Measurements from ENCODE around the gene GSAP. TPM values are rescaled to one million over a fixed set of nuclear protein-coding genes. Genes with fewer than 3 reads are reported as not detected.

GSAP gene
- polyA plus RNA-seq, 3 donors from 2014 or later, result 24.6 to 85.4 (median 55.5) TPM

GRCh38 chr7:77393261-77393660 lies 22.9 kb downstream of the GSAP start:
- H3K36me3 Mint-ChIP-seq, result peaks cover 49 to 73% (median 55%) of the 10 kb centered on the region in 3 donors
- peak overlapping the region; percentile 74 to 94 (median 90) for H3K27ac Mint-ChIP-seq
- DNase-seq, result no peak
- H3K27me3 Mint-ChIP-seq (ENCODE audit: low read depth in 3 of 3), result peaks cover 0 to 1% (median 0%) of the 10 kb centered on the region in 3 donors
- H3K9me3 Mint-ChIP-seq, result no peaks in the 10 kb centered on the region
- peak overlapping the region; percentile 5 to 42 (median 34) for H3K4me3 Mint-ChIP-seq
- peaks cover 41 to 63% of the 10 kb centered on the region in 2 donors for H3K4me1 Mint-ChIP-seq

- Mint-ChIP-seq H3K27ac (peak overlapping the region; percentile 91 to 96 (median 94)), H3K36me3 (peaks cover 51 to 78% (median 55%) of the 10 kb centered on the region in 3 donors), H3K27me3 (ENCODE audit: low read depth in 3 of 3) (peaks cover 0 to 1% (median 0%) of the 10 kb centered on the region in 3 donors), H3K9me3 (no peaks in the 10 kb centered on the region), H3K4me3 (peak overlapping the region; percentile 33 to 78 (median 54)), H3K4me1 (peaks cover 50 to 78% of the 10 kb centered on the region in 2 donors)
- DNase-seq, result peak in 1 of 3 donors; percentile 3
These were observed 24.9 kb downstream of the GSAP start for GRCh38 chr7:77391230-77391629.

DNA sequence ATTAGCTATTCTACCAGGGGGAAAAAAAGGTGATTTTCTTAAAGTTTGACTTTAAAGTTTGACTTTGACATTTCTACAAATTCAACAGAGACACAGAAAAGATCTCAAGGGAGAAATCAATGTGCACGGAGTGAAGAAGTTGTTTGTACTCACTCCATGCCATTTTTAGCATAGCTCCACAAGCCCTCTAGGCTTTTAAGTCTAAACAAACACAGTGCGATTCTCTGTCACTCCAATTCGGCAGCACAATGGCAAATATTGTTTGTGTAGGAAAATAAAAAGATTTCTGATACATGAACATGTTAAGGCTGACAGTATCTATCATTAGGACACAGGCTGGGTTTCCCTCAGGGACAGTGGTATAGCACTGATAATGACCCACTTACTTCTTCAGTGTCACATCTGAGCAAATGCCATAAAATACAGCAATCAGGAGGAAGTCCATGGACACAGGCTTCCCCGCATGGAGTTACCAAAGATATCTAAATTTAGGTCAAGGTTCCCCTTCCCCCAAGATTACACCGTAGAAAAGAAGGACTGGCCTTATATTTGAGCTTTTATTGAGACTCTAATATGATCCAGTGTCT lies 28.0 kb downstream of the GSAP start:
- Mint-ChIP-seq H3K4me1 (peaks cover 40 to 67% of the 10 kb centered on the region in 2 donors), H3K27me3 (ENCODE audit: low read depth in 3 of 3) (no peaks in the 10 kb centered on the region), H3K36me3 (peaks cover 42 to 79% (median 52%) of the 10 kb centered on the region in 3 donors), H3K4me3 (no peak overlapping the region), H3K27ac (peak overlapping the region; percentile 23 to 80 (median 52)), H3K9me3 (no peaks in the 10 kb centered on the region)
- DNase-seq, result no peak

GRCh38 chr7:77386165-77386822 lies 29.9 kb downstream of the GSAP start:
- Mint-ChIP-seq H3K36me3 (peaks cover 53 to 83% (median 62%) of the 10 kb centered on the region in 3 donors), H3K4me1 (peaks cover 30 to 66% of the 10 kb centered on the region in 2 donors), H3K27me3 (ENCODE audit: low read depth in 3 of 3) (no peaks in the 10 kb centered on the region), H3K4me3 (no peak overlapping the region), H3K9me3 (no peaks in the 10 kb centered on the region), H3K27ac (peak overlapping the region in 4 of 6 donors; percentile 29 to 36 (median 31))
- no peak for DNase-seq

DNA sequence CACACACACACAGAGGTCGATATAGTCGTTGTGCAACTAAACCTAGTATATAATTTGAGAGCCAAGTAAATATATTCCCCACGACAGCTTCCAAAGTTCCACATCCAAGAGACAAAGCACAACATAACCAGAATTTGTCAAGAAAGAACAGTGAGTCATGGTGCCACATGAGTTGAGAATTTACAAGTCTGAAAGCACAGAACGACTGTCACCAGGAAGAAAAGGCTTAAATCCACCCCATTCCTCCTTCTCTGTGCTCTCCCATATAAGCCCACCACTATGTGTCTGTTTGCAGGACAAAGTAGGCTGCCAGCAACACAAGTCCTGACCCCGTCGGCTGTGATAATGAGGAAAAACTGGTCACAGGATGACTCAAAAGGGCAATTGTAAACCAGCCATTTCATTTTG lies 32.8 kb downstream of the GSAP start:
- Mint-ChIP-seq H3K27ac (peak overlapping the region in 4 of 6 donors; percentile 12 to 50 (median 44)), H3K9me3 (no peaks in the 10 kb centered on the region), H3K36me3 (peaks cover 58 to 92% (median 68%) of the 10 kb centered on the region in 3 donors), H3K4me3 (no peak overlapping the region), H3K27me3 (ENCODE audit: low read depth in 3 of 3) (no peaks in the 10 kb centered on the region), H3K4me1 (peaks cover 21 to 66% of the 10 kb centered on the region in 2 donors)
- no peak for DNase-seq

DNA sequence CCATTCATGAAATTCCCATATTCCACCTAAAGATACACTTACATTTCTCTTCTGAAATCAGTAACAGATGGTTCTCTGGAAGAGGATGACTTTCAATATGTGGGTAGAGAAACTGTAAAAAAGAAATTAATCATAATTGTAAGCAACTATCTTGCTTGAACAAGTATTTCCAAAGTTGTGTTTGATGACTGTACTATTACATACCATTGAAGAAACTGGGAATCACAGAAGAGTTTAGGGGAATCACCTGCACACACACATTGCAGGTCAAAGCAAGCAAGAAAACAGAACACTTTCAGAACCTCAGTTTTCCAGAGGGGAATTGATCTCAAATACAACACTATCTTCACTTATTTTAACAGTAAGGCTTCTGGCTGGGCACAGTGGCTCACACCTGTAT lies 33.6 kb downstream of the GSAP start:
- H3K27ac Mint-ChIP-seq, result peak overlapping the region in 5 of 6 donors; percentile 9 to 47 (median 24)
- no peak for DNase-seq
- H3K36me3 Mint-ChIP-seq, result peaks cover 61 to 91% (median 74%) of the 10 kb centered on the region in 3 donors
- H3K4me1 Mint-ChIP-seq, result peaks cover 15 to 58% of the 10 kb centered on the region in 2 donors
- H3K9me3 Mint-ChIP-seq, result no peaks in the 10 kb centered on the region
- no peak overlapping the region for H3K4me3 Mint-ChIP-seq
- H3K27me3 Mint-ChIP-seq (ENCODE audit: low read depth in 3 of 3), result no peaks in the 10 kb centered on the region

- Mint-ChIP-seq H3K4me1 (peaks cover 12 to 32% of the 10 kb centered on the region in 2 donors), H3K4me3 (no peak overlapping the region), H3K9me3 (peaks cover 0 to 1% (median 0%) of the 10 kb centered on the region in 6 donors), H3K27me3 (ENCODE audit: low read depth in 3 of 3) (no peaks in the 10 kb centered on the region), H3K36me3 (peaks cover 70 to 90% (median 72%) of the 10 kb centered on the region in 3 donors), H3K27ac (peak overlapping the region in 3 of 6 donors; percentile 41 to 85 (median 77))
- no peak for DNase-seq
These were observed 37.6 kb downstream of the GSAP start for GRCh38 chr7:77378584-77378983.

- H3K4me3 Mint-ChIP-seq, result no peak overlapping the region
- H3K36me3 Mint-ChIP-seq, result peaks cover 49 to 88% (median 88%) of the 10 kb centered on the region in 3 donors
- peaks cover 0 to 1% (median 0%) of the 10 kb centered on the region in 3 donors for H3K27me3 Mint-ChIP-seq (ENCODE audit: low read depth in 3 of 3)
- H3K27ac Mint-ChIP-seq, result peak overlapping the region; percentile 61 to 84 (median 74)
- peaks cover 0 to 3% (median 0%) of the 10 kb centered on the region in 6 donors for H3K9me3 Mint-ChIP-seq
- no peak for DNase-seq
- H3K4me1 Mint-ChIP-seq, result peaks cover 43 to 56% of the 10 kb centered on the region in 2 donors
These were observed 45.5 kb downstream of the GSAP start for GRCh38 chr7:77370606-77371005.

DNA sequence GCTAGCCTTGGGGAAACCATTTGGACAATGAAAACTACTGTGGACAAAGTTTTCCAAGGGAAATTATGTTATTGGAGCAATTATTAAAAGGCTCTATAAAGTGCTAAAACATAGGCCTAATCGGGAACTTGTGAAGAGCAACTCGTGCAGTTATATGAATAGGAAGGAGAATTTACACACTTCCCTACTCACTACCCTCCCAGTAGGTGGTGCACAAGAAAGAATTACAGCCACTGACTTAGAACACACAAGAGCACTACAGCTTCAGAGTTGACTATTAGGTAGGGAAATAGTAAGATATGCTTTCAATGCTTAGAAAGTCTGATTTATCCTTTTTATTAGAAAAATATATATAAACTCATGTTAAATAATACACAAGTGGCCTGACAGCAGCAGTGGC lies 47.2 kb downstream of the GSAP start:
- Mint-ChIP-seq H3K27ac (peak overlapping the region; percentile 58 to 96 (median 72)), H3K4me1 (peaks cover 56 to 67% of the 10 kb centered on the region in 2 donors), H3K36me3 (peaks cover 42 to 76% (median 73%) of the 10 kb centered on the region in 3 donors), H3K9me3 (peaks cover 0 to 1% (median 0%) of the 10 kb centered on the region in 6 donors), H3K27me3 (ENCODE audit: low read depth in 3 of 3) (peaks cover 0 to 1% (median 0%) of the 10 kb centered on the region in 3 donors), H3K4me3 (no peak overlapping the region)
- DNase-seq, result no peak

DNA sequence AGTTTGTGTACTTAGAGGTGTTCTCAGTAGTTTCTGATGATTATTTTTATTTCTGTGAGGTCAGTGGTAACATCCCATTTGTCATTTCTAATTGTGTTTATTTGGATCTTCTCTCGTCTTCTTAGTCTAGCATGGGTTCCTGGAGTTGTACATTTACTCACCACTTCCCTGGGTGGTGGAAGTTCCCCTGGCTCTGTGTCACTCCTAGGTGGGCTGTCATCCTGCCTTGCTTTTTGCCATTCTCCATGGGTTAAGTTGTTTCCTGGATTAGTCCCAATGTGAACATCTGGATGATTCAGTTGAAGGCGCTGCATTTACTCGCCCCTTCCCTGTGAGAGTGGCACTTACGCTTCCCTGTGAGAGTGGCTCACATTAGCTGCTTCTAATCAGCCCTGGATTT lies 48.2 kb downstream of the GSAP start:
- peaks cover 61 to 77% of the 10 kb centered on the region in 2 donors for H3K4me1 Mint-ChIP-seq
- DNase-seq, result no peak
- peaks cover 41 to 69% (median 67%) of the 10 kb centered on the region in 3 donors for H3K36me3 Mint-ChIP-seq
- H3K9me3 Mint-ChIP-seq, result peaks cover 0 to 3% (median 0%) of the 10 kb centered on the region in 6 donors
- peak overlapping the region in 1 of 5 donors; percentile 36 for H3K4me3 Mint-ChIP-seq
- peaks cover 0 to 1% (median 0%) of the 10 kb centered on the region in 3 donors for H3K27me3 Mint-ChIP-seq (ENCODE audit: low read depth in 3 of 3)
- peak overlapping the region; percentile 78 to 96 (median 84) for H3K27ac Mint-ChIP-seq

DNA sequence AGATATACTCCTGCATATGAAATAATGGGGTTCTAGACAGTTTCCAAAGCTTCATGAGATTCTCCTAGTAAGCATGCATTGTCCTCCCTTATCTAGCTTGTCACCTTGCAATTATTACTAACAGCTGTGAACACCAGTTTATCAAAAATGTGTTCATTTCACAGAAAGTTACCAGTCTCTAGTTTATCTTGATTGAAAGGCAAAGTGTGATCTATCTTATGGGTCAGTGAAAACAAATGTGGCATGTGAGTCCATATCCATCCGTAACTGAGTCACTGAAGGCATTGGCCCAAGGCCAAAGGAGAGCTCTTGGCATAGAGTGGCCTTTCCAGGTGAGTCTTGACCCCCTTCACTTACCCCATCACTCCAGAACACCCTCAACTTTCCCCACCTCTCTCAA lies 53.2 kb downstream of the GSAP start:
- Mint-ChIP-seq H3K27me3 (ENCODE audit: low read depth in 3 of 3) (peaks cover 0 to 1% (median 0%) of the 10 kb centered on the region in 3 donors), H3K4me1 (peaks cover 70 to 87% of the 10 kb centered on the region in 2 donors), H3K9me3 (peaks cover 0 to 3% (median 0%) of the 10 kb centered on the region in 6 donors), H3K4me3 (peak overlapping the region; percentile 52 to 86 (median 80)), H3K36me3 (peaks cover 40 to 70% (median 63%) of the 10 kb centered on the region in 3 donors), H3K27ac (peak overlapping the region; percentile 83 to 96 (median 92))
- no peak for DNase-seq

- H3K9me3 Mint-ChIP-seq, result peaks cover 0 to 2% (median 0%) of the 10 kb centered on the region in 6 donors
These were observed 55.2 kb downstream of the GSAP start for GRCh38 chr7:77360969-77361368.

DNA sequence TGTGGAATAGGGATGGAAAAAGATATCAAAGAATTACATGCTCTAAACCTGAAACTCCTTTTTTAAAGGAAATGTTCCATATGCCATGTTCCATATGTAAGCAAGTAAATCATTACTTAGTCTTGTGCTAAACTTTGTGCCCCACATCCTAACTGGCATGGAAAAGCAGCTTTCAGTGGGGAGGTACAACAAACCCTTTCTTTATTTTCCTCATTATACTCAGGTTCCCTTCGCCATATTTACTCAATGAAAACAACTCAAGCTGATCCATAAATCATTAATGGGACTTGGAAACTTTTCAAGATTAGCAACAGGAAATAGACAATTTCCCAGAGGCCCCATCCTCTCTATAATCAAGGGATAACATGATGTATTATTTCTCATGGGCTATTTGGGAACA lies 56.0 kb downstream of the GSAP start:
- Mint-ChIP-seq H3K27me3 (ENCODE audit: low read depth in 3 of 3) (no peaks in the 10 kb centered on the region), H3K36me3 (peaks cover 44 to 65% (median 64%) of the 10 kb centered on the region in 3 donors), H3K4me1 (peaks cover 69 to 84% of the 10 kb centered on the region in 2 donors), H3K27ac (peak overlapping the region; percentile 31 to 96 (median 90)), H3K9me3 (peaks cover 0 to 2% (median 0%) of the 10 kb centered on the region in 6 donors), H3K4me3 (peak overlapping the region in 2 of 5 donors; percentile 37 to 50)
- DNase-seq, result no peak

More at GRCh38 chr7:77360969-77361368, 55.2 kb downstream of the GSAP start:
- peaks cover 68 to 84% of the 10 kb centered on the region in 2 donors for H3K4me1 Mint-ChIP-seq
- H3K36me3 Mint-ChIP-seq, result peaks cover 39 to 64% (median 62%) of the 10 kb centered on the region in 3 donors
- no peaks in the 10 kb centered on the region for H3K27me3 Mint-ChIP-seq (ENCODE audit: low read depth in 3 of 3)
- peak overlapping the region in 4 of 5 donors; percentile 26 to 45 (median 27) for H3K4me3 Mint-ChIP-seq
- no peak for DNase-seq
- H3K27ac Mint-ChIP-seq, result peak overlapping the region; percentile 61 to 96 (median 90)
